HepG2 (cell line): ENCODE results near the gene CACNA2D3. TPM values are rescaled to one million over a fixed set of nuclear protein-coding genes. Genes with fewer than 3 reads are reported as not detected.

ENCODE experiments used
- FOXO1 ChIP-seq: sonication (generic); formaldehyde crosslinking; IDR thresholded peaks from 2 replicates; pipeline ENCODE4 v1.4.0; 2020; ENCODE audit warnings: missing genetic modification reagents
- SKI ChIP-seq: fragments of 450-650 bp; IDR thresholded peaks from one replicate; pipeline ENCODE4 v1.6.1; 2018; ENCODE audit warnings: mild to moderate bottlenecking; ENCODE audit not compliant: partially characterized antibody
- SKIL ChIP-seq: sonication (generic); formaldehyde crosslinking; IDR thresholded peaks from 2 replicates; pipeline ENCODE4 v1.8.0; 2022; ENCODE audit warnings: missing genetic modification reagents, mild to moderate bottlenecking, moderate library complexity, borderline replicate concordance
- ZNF282 ChIP-seq: fragments of 450-650 bp; IDR thresholded peaks from 2 replicates; pipeline ENCODE4 v1.6.1; 2018; ENCODE audit not compliant: partially characterized antibody
- ZNF503 ChIP-seq: sonication (generic); formaldehyde crosslinking; IDR thresholded peaks from 2 replicates; pipeline ENCODE4 v1.4.0; 2020; ENCODE audit warnings: missing genetic modification reagents
- ZNF704 ChIP-seq: sonication (generic); formaldehyde crosslinking; IDR thresholded peaks from 2 replicates; pipeline ENCODE4 v1.8.1; 2023; ENCODE audit warnings: mild to moderate bottlenecking, inconsistent platforms, moderate library complexity, missing genetic modification reagents, borderline replicate concordance
- ZNF775 ChIP-seq: sonication (generic); formaldehyde crosslinking; IDR thresholded peaks from 2 replicates; pipeline ENCODE4 v1.4.0; 2020; ENCODE audit warnings: missing genetic modification reagents, mild to moderate bottlenecking, moderate library complexity, borderline replicate concordance
- polyA plus RNA-seq, 8 experiments: library from polyadenylated mRNA; depleted of rRNA in 3 of 8; stranded (reverse) in 7 of 8; unstranded in 1 of 8; fragments of >200 nt; fragmentation: Illumina TruSeq in 4 of 8; extraction: Trizol in 4 of 8; gene quantifications; 2 replicates each; pipeline versions ENCODE4 v1.2.1 to v1.2.3, GENCODE V29; 2011 to 2016; ENCODE audit warnings: low read depth in 4 of 8, missing spikeins in 1 of 8, mixed read lengths in 1 of 8; ENCODE audit not compliant: insufficient read depth in 1 of 8
- total RNA-seq, 5 experiments: library from RNA; depleted of rRNA; stranded (reverse); fragments of >200 nt; fragmentation: Illumina TruSeq; extraction: Trizol; gene quantifications; 2 replicates each; pipeline ENCODE4 v1.2.3, GENCODE V29; 2016; ENCODE audit warnings: low read depth in 1 of 5

CACNA2D3 gene
- total and polyA plus RNA-seq, 2 of the 13 experiments (the other 11 are each of a cell fraction or from before 2014, with no cell fraction given), result not detected

- TF ChIP-seq SKIL (CRISPR knock-in tag) (no peak), ZNF775 (CRISPR knock-in tag) (no peak), ZNF282 (no peak), FOXO1 (CRISPR knock-in tag) (no peak), SKI (no peak), ZNF503 (CRISPR knock-in tag) (no peak), ZNF704 (CRISPR knock-in tag) (no peak)
These were observed 156.7 kb downstream of the CACNA2D3 start (continued) for GRCh38 chr3:54279005-54279583.
